Hepatocyte (in vitro differentiated cells): Measurements from ENCODE around the gene RGS1. TPM values are rescaled to one million over a fixed set of nuclear protein-coding genes. Genes with fewer than 3 reads are reported as not detected.

ENCODE experiments used
- DNase-seq: peaks from one replicate; pipeline ENCODE4 v3.0.0-alpha.2; 2016; ENCODE audit warnings: low spot score
- H2AFZ ChIP-seq: fragments of 200-600 bp; sonication (generic); 2 replicates; pipeline ENCODE4 v1.6.0; 2016; ENCODE audit warnings: antibody characterized with exemption, mild to moderate bottlenecking
- H3K27ac ChIP-seq: fragments of 200-600 bp; sonication (generic); 2 replicates; pipeline ENCODE4 v1.5.1; 2016; ENCODE audit warnings: mild to moderate bottlenecking
- H3K27me3 ChIP-seq: fragments of 200-600 bp; sonication (generic); 2 replicates; pipeline ENCODE4 v1.6.1; 2016
- H3K36me3 ChIP-seq: fragments of 200-600 bp; sonication (generic); replicated peaks from 2 replicates; pipeline ENCODE4 v1.5.1; 2016; ENCODE audit warnings: low read depth; ENCODE audit not compliant: insufficient read depth
- H3K4me1 ChIP-seq: fragments of 200-600 bp; sonication (generic); 2 replicates; pipeline ENCODE4 v1.5.1; 2016; ENCODE audit warnings: mild to moderate bottlenecking, moderate library complexity; ENCODE audit not compliant: insufficient read depth
- H3K4me2 ChIP-seq: fragments of 200-600 bp; sonication (generic); 2 replicates; pipeline ENCODE4 v1.6.0; 2016
- H3K4me3 ChIP-seq: fragments of 200-600 bp; sonication (generic); 2 replicates; pipeline ENCODE4 v1.5.1; 2016; ENCODE audit warnings: mild to moderate bottlenecking
- H3K79me2 ChIP-seq: fragments of 200-600 bp; sonication (generic); 2 replicates; pipeline ENCODE4 v1.6.0; 2017; ENCODE audit warnings: mild to moderate bottlenecking
- H3K9me2 ChIP-seq: fragments of 200-600 bp; sonication (generic); replicated peaks from 2 replicates; pipeline ENCODE4 v1.6.0; 2017; ENCODE audit warnings: mild to moderate bottlenecking; ENCODE audit not compliant: insufficient read depth
- H3K9me3 ChIP-seq: fragments of 200-600 bp; sonication (generic); 2 replicates; pipeline ENCODE4 v1.5.1; 2016; ENCODE audit warnings: low read depth, mild to moderate bottlenecking
- H4K20me1 ChIP-seq: fragments of 200-600 bp; sonication (generic); 2 replicates; pipeline ENCODE4 v1.6.0; 2016; ENCODE audit warnings: mild to moderate bottlenecking; ENCODE audit not compliant: insufficient read depth, poor library complexity, severe bottlenecking
- EZH2 ChIP-seq: fragments of 200-600 bp; sonication (generic); IDR thresholded peaks from 2 replicates; pipeline ENCODE4 v1.6.1; 2016; ENCODE audit warnings: antibody characterized with exemption, mild to moderate bottlenecking, borderline replicate concordance
- EZH2phosphoT487 ChIP-seq: fragments of 200-600 bp; sonication (generic); IDR thresholded peaks from one replicate; pipeline ENCODE4 v1.6.1; 2018; ENCODE audit warnings: antibody characterized with exemption, mild to moderate bottlenecking, low read depth, moderate library complexity; ENCODE audit not compliant: unreplicated experiment, severe bottlenecking
- WGBS: methylation state at CpG from one replicate; pipeline ENCODE4 v1.1.6; 2016; ENCODE audit warnings: low lambda C conversion rate; ENCODE audit errors: missing lambda C conversion rate; 5-methylcytosine and 5-hydroxymethylcytosine counted together
- polyA plus RNA-seq: library from polyadenylated mRNA; unstranded; fragments of >200 nt; fragmentation: Nextera tagmentation; extraction: Ambion mirVana; gene quantifications from 2 replicates; pipeline ENCODE4 v1.2.1, GENCODE V29; 2016
- total RNA-seq: library from RNA; depleted of rRNA; stranded (reverse); fragments of >200 nt; gene quantifications from 2 replicates; pipeline ENCODE4 v1.2.3, GENCODE V29; 2014
- TF ChIP-seq, protein P1 (sequence below): fragments of 200-600 bp; sonication (generic); IDR thresholded peaks from 2 replicates; pipeline ENCODE4 v1.5.1; 2016; ENCODE audit warnings: antibody characterized with exemption, mild to moderate bottlenecking; ENCODE audit not compliant: poor library complexity

The RGS1 gene
- total and polyA plus RNA-seq, 2 experiments from 2014 or later, result 4.0 to 9.8 TPM

DNA sequence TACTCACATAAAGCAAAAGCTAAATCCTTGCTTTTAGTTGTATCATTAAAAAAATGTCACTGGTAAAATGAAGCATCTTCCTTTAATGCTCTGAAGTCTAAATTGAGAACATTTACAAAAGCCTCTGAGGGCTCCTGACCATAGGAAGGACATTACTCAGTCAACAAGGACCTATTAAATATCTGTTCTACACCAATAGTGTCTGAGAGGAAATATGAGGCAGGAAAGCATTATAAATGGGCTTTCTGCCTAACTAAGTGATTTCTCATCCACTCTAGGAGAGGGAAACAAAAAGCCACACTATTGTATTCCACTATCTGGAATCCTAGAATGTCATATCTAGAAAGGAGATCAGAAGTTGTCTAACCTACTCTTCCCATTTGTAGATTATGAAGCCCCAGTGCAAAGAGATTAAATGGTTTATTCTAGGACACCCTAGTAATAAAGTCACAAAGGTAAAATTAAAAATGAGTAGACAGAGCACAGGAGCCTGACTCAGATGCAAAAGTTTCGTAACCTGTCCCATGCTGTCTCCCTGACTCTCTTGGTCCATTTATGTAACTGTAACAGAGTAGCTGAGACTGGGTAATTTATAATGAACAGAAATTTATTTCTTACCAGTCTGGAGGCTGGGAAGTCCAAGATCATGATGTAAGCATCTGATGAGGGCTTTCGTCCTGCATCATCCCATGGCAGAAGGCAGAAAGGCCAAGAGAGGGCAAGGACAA lies 17.6 kb downstream of the RGS1 start:
- Histone ChIP-seq H3K27ac (no peak overlapping the region), H3K27me3 (no peaks in the 10 kb centered on the region), H3K9me3 (no peaks in the 10 kb centered on the region), H3K4me2 (no peak overlapping the region), H3K79me2 (no peaks in the 10 kb centered on the region), H4K20me1 (no peaks in the 10 kb centered on the region), H3K9me2 (no peaks in the 10 kb centered on the region), H3K4me3 (no peak overlapping the region), H3K36me3 (no peaks in the 10 kb centered on the region), H2AFZ (no peak overlapping the region), H3K4me1 (peaks cover 5% of the 10 kb centered on the region)
- TF ChIP-seq, protein P1, sequence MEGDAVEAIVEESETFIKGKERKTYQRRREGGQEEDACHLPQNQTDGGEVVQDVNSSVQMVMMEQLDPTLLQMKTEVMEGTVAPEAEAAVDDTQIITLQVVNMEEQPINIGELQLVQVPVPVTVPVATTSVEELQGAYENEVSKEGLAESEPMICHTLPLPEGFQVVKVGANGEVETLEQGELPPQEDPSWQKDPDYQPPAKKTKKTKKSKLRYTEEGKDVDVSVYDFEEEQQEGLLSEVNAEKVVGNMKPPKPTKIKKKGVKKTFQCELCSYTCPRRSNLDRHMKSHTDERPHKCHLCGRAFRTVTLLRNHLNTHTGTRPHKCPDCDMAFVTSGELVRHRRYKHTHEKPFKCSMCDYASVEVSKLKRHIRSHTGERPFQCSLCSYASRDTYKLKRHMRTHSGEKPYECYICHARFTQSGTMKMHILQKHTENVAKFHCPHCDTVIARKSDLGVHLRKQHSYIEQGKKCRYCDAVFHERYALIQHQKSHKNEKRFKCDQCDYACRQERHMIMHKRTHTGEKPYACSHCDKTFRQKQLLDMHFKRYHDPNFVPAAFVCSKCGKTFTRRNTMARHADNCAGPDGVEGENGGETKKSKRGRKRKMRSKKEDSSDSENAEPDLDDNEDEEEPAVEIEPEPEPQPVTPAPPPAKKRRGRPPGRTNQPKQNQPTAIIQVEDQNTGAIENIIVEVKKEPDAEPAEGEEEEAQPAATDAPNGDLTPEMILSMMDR, result no peak
- TF ChIP-seq EZH2phosphoT487, result no peak
- no peak for TF ChIP-seq EZH2
- no peak for DNase-seq
- WGBS, result 100% methylated on average over 2 of the region's 2 CpGs

DNA sequence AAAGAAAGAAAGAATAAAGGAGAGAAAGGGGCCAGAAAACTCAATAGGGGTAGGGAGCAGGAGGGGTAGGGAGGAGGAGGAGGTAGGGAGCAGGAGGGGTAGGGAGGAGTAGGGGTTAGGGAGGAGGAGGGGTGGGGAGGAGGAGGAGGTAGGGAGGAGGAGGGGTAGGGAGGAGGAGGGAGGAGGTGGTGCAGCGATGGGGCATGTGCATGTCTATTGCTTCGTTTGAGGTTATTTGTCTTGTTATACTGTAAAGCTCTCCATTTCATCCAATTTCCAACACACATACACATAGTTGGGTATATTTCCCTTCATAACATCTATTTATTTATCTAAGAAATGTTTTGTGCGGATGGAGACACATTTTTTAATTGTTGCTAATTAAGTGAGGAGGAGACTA lies 19.7 kb downstream of the RGS1 start:
- Histone ChIP-seq H3K4me3 (no peak overlapping the region), H3K27me3 (no peaks in the 10 kb centered on the region), H3K9me2 (no peaks in the 10 kb centered on the region), H3K9me3 (no peaks in the 10 kb centered on the region), H3K27ac (no peak overlapping the region), H3K79me2 (no peaks in the 10 kb centered on the region), H3K36me3 (no peaks in the 10 kb centered on the region), H4K20me1 (no peaks in the 10 kb centered on the region), H3K4me2 (no peak overlapping the region), H2AFZ (no peak overlapping the region), H3K4me1 (no peaks in the 10 kb centered on the region)
- TF ChIP-seq, protein P1, result no peak
- TF ChIP-seq EZH2phosphoT487 (no peak), EZH2 (no peak)
- 97% methylated on average over 3 of the region's 3 CpGs for WGBS
- no peak for DNase-seq

DNA sequence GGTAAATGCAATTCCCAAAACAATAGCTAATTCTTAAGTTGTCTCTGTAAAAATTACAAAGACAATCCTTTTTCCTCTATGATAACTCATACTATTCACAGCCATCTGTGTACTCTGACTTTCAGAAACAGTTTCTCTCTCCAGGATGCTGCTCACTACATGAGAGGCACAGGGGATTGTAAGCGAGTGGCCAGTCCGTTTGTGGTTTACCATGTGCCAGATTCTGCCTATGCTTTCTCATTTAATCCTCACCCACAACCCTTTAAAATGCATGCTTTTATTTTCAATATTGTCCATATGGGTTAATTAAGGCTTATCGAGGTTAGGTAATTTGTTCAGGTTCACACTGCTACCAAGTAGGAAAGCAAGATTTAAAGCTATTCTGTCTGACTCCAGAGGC lies 23.0 kb downstream of the RGS1 start:
- Histone ChIP-seq H3K27me3 (no peaks in the 10 kb centered on the region), H3K9me2 (no peaks in the 10 kb centered on the region), H3K4me3 (no peak overlapping the region), H3K4me2 (no peak overlapping the region), H3K36me3 (no peaks in the 10 kb centered on the region), H3K27ac (no peak overlapping the region), H4K20me1 (no peaks in the 10 kb centered on the region), H2AFZ (no peak overlapping the region), H3K9me3 (no peaks in the 10 kb centered on the region), H3K79me2 (no peaks in the 10 kb centered on the region), H3K4me1 (no peaks in the 10 kb centered on the region)
- 85% methylated on average over 3 of the region's 3 CpGs for WGBS
- DNase-seq, result no peak
- TF ChIP-seq EZH2 (no peak), EZH2phosphoT487 (no peak)
- TF ChIP-seq, protein P1, result no peak
